PFSK-1 (cell line): ENCODE data around the gene RASGRF2.

ENCODE experiments used
- FOXP2 ChIP-seq: optimal IDR thresholded peaks from 2 replicates; pipeline ENCODE3; 2011; ENCODE audit warnings: borderline replicate concordance, control low read depth, inconsistent platforms; ENCODE audit not compliant: insufficient read depth; ENCODE audit errors: extremely low read length, extremely low read depth
- POLR2AphosphoS5 ChIP-seq: IDR thresholded peaks from 2 replicates; pipeline ENCODE4 v1.6.1; 2012; ENCODE audit warnings: low read depth, mild to moderate bottlenecking, control low read depth, low read length, moderate library complexity
- SIN3A ChIP-seq: IDR thresholded peaks from 2 replicates; pipeline ENCODE4 v1.6.1; 2012; ENCODE audit warnings: mild to moderate bottlenecking, low read length, moderate library complexity, borderline replicate concordance; ENCODE audit not compliant: insufficient read depth
- TAF1 ChIP-seq: IDR thresholded peaks from 2 replicates; pipeline ENCODE4 v1.6.1; 2012; ENCODE audit warnings: low read length, control low read depth, borderline replicate concordance; ENCODE audit not compliant: insufficient read depth
- TF ChIP-seq, protein P1 (sequence below), 2 experiments: IDR thresholded peaks; 2 replicates each; pipeline versions ENCODE4 v1.6.1 to v1.8.0; 2011 to 2012; ENCODE audit warnings: low read depth in 2 of 2, low read length in 2 of 2, control low read depth in 1 of 2, inconsistent platforms in 1 of 2, mild to moderate bottlenecking in 1 of 2, moderate library complexity in 1 of 2; ENCODE audit not compliant: insufficient read depth in 1 of 2

DNA sequence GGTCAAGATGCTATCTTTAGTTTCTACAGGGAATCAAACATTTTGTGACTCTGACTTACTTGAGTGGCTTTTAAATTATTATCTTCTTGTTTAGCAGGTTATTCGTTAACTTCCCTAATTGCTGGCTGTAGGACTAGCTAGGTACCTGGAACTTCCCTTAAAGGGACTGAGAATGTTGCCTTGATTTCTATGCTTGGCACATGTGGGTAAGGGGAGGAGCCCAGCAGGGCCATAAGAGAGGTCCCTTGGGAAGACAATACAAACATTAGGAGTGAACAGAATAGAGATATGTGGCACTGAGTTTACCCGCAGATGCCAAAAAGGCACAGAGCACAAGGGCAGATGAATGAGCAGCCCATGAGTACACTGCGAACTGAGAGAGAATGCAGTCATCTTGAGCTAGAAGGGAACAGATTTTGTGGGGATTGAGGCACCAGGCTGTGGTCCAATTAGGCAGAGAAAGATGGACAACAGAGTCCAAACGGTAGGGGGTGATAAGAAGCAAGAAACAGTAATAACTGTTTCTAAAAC, 282.8 kb downstream of the RASGRF2 start:
- TF ChIP-seq, protein P1, sequence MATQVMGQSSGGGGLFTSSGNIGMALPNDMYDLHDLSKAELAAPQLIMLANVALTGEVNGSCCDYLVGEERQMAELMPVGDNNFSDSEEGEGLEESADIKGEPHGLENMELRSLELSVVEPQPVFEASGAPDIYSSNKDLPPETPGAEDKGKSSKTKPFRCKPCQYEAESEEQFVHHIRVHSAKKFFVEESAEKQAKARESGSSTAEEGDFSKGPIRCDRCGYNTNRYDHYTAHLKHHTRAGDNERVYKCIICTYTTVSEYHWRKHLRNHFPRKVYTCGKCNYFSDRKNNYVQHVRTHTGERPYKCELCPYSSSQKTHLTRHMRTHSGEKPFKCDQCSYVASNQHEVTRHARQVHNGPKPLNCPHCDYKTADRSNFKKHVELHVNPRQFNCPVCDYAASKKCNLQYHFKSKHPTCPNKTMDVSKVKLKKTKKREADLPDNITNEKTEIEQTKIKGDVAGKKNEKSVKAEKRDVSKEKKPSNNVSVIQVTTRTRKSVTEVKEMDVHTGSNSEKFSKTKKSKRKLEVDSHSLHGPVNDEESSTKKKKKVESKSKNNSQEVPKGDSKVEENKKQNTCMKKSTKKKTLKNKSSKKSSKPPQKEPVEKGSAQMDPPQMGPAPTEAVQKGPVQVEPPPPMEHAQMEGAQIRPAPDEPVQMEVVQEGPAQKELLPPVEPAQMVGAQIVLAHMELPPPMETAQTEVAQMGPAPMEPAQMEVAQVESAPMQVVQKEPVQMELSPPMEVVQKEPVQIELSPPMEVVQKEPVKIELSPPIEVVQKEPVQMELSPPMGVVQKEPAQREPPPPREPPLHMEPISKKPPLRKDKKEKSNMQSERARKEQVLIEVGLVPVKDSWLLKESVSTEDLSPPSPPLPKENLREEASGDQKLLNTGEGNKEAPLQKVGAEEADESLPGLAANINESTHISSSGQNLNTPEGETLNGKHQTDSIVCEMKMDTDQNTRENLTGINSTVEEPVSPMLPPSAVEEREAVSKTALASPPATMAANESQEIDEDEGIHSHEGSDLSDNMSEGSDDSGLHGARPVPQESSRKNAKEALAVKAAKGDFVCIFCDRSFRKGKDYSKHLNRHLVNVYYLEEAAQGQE (IDR thresholded peaks at IDR 0.05; ENCODE audit: insufficient read depth in 1 of 2, low read depth in 2 of 2, low read length in 2 of 2) = no peak
- TF ChIP-seq POLR2AphosphoS5 (no peak), TAF1 (no peak), FOXP2 (no peak), SIN3A (no peak)
